Activated CD4-positive, CD25-positive, alpha-beta regulatory T cell treated with anti-CD3 and anti-CD28 coated beads, Interleukin-2, amount 50 U/mL, for 72 hours (primary cell): Measurements from ENCODE around the gene GNA15.
A peak's percentile ranks its signal among the peaks of the same experiment; 100 is the strongest.
"Not testable (repeated sequence)": the region's sequence is repeated elsewhere in the genome, so short reads cannot be mapped to it uniquely, and the experiment has no call there.

Experiments
- DNase-seq: peaks from one replicate; pipeline ENCODE4 v3.0.0; 2021

Gene GNA15

DNA sequence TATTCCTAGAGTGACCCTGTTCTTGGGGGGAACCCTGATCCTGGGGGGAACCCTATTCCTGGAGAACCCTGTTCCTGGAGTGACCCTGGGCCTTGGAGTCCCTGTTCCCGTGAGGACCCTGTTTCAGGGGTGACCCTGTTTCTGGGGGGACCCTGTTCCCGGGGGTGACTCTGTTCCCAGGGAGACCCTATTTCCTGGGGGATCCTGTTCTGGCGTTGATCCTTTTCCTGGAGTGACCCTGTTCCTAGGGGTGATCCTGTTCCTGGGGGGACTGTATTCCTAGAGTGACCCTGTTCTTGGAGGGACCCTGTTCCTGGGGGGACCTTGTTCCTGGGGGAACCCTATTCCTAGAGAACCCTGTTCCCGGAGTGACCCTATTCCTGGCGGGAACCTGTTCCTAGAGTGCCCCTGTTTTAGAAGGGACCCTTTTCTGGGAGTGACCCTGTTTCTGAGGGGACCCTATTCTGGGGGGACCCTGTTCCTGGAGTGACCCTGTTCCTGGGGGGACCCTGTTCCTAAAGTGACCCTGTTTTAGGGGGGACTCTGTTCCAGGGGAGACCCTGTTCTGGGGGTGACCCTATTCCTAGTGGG lies 15.0 kb downstream of the GNA15 start:
- DNase-seq = no peak

DNA sequence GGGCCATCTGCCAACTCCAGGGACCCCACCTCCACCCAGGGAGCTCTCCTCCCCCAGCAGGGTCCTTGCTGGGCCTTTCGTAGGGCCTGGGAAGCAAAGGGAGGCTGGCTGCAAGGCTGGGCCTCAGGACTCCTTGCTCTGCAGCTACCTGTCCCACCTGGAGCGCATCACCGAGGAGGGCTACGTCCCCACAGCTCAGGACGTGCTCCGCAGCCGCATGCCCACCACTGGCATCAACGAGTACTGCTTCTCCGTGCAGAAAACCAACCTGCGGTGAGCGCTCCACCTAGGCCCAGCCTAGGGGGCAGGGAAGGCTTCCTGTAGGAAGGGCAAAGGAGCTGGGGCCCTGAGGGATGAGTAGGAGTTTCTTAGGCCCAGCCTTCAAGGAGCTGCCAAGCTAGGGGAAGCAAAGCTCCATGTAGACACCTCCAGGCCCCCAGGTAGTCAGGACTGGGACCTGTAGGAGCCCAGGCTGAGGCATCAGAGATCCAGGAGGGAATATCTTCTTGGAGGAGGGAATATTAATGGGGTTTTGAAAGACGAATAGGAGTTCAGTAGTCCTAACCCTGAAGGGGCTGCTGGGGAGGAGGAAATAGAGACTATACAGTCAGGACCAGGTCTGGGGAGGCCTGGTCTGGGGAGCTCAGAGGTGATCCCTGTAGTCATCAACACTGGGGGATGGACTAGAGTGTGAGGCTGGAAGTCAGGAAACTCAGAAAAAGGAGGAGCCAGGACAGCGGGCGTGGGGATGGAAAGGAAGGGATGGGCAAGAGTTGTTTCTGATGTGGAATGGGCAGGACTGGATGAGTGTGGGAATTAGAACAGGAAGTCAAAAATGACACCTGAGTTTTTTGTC lies 16.0 kb downstream of the GNA15 start:
- DNase-seq = no peak

DNA sequence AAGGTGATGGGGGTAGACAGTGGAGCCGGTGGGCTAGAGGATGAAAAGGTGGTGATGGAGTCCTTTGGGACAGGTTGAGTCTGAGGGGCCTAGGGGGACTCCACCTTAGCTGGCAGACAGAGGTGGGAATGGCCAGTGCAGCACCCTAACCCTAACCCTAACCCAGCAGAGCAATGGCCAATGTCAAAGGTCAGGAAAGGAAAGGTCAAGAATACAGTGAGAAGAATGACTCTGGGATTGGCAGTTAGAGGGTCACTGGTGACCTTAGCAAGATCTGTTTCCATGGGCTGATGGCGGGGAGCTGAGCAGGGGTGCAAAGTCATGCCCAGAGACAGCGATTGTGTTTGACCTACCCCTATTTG lies 16.6 kb downstream of the GNA15 start:
- no peak for DNase-seq

DNA sequence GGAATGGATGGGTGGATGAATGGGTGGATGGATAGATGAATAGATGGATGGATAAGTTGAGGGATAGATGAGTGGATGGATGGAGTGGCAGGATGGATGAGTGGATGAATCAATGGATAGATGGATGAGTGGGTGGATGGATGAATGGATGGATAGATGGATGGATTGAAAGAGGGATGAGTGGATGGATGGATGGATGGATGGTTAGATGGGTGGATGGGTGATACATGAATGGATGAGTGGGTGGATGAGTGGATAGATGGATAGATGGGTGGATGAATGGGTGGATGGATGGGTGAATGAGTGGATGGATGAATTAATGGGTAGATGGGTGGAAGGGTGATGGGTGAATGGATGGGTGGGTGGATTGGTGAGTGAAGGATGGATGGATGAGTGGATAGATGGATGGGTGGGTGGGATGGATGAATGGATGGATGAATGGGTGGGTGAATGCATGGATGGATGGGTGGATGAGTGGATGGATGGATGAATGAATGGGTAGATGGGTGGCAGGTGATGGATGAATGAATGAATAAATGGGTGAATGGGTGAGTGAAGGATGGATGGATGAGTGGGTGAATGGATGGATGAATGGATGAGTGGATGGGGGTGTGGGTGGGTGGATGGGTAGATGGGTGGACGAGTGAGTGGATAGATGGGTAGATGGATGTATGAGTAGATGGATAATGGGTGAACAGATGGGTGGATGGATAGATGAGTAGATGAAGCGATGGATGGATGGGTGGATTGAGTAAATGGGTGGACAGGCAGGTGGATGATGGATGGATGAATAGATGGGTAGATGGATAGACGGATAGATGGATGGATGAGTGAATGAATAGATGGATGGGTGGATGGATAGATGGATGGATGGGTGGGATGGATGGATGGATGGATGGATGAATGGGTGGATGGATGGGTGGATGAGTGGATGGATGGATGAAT lies 17.7 kb downstream of the GNA15 start:
- DNase-seq = no peak

DNA sequence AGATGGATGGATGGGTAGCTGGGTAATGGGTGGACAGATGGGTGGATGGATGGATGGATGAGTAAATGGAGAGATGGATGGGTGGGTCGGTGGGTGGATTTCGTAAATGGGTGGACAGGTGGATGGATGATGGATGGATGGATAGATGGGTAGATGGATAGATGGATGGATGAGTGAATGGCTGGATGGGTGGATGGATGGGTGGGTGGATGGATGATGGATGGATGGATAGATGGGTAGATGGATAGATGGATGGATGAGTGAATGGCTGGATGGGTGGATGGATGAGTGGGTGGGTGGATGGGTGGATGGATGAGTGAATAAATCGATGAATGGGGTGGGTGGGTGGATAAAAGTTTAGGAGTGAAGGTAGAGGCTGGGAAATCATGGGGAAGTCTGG lies 18.6 kb downstream of the GNA15 start:
- DNase-seq = not testable (repeated sequence)

DNA sequence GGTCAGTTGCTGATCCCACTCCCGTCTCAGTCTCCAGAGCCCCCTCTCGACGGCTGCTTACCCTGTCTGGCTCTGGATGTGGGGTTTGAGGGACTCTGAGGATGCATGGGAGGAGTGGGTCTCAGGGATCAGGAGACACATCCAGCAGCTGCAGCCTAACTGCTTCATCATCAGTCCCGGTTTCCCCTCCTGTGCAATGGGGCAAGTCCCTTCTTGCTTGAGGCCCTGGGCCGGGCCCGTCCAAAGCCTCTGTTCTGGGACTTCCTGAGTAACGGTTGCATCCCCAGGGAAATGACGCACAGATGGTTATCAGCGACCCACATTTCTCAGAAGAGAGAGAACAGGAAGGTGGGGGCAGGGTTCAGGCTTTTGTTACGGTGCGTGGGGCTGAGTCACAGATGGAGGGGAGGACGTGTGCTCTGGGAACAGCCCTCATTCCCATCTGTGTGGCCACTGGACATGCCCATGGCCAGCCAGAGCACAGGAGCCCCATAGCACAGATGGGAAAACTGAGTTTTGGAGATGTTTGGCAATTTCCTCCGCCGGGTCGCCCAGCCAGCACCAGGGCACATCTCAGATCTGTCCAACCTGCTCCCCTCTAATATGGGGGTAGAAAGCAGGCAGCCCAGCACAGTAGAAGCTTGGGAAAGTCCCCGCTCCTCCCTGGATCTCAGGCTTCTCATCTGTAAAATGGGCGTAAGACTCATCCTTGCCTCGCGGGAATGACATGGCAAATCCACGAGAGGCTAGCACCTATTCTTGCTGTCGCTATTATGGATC lies 19.3 kb downstream of the GNA15 start:
- peak; percentile 59 for DNase-seq

DNA sequence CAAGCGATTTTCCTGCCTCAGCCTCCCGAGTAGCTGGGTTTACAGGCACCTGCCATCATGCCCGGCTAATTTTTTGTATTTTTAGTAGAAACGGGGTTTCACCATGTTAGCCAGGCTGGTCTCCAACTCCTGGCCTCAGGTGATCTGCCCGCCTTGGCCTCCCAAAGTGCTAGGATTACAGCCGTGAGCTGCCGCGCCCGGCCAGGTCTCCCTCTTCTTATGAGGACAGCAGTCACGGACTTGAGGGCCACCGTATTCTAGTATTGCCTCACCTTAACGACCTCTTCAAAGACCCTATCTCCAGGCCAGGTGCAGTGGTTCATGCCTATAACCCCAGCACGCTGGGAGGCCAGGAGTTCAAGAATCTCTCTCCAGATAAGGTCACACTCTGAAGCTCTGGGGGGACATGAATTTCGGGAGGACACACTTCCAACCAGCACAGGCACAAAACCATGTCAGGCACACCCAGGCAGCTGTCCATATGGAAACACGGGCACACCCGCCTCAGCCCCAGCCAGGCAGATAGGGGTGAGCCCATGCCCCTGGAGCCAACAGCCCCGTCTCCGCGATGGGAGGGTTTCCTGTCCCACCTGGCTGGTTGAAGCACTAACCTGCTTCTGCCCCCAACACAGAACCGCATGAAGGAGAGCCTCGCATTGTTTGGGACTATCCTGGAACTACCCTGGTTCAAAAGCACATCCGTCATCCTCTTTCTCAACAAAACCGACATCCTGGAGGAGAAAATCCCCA lies 21.4 kb downstream of the GNA15 start:
- DNase-seq = no peak

DNA sequence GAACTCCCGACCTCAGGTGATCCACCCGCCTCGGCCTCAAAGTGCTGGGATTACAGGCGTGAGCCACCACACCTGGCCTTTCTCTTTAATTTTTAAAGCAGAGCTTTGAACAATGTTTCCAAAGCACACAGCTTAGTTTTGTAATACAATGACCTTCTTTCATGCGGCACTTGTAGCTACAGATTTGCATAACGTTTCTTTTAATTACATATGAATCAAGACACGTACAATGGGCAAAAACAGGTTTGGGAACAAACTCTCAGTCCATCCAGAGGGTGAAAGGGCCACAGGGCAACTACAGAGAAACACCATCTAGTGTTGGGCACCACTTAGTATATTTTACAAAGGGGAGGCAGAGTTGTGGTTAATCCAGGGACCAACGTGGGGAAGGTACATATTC lies 23.7 kb downstream of the GNA15 start:
- DNase-seq = no peak

DNA sequence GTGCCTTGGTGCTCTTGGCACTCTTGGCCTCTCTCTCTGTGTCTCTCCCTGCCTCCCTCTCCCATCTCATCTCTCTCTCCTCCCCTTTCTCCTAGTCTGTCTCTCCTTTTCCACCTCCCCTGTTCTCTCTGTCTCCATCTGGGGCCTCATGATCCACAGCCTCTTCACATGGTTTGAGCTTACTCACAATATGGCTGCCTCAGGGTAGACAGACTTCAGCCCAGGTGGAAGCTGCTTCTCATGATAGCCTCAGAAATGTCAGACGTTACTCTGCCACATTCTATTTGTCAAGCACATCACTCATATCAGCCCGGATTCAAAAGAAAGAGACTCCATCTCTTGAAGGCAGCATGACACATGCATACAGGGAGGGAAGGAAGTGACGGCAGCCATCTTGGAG lies 24.4 kb downstream of the GNA15 start:
- no peak for DNase-seq

DNA sequence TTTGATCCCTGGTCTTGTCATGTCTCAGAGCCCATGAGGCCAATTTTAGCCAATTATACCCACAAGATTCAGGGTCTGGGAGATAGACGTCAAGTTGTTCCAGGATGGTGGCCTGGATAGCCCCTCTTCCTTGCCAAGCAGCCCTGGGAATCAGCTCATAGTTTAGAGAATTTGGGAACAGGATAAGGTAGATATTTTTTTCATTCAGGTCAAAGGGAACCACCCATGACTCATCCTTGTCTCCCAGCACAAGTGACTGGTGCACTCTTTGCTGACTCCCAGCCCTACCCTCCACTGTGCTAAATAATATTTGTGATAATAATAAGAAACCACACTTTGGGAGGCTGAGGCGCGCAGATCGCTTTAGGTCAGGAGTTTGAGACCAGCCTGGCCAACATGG lies 25.6 kb downstream of the GNA15 start:
- no peak for DNase-seq

DNA sequence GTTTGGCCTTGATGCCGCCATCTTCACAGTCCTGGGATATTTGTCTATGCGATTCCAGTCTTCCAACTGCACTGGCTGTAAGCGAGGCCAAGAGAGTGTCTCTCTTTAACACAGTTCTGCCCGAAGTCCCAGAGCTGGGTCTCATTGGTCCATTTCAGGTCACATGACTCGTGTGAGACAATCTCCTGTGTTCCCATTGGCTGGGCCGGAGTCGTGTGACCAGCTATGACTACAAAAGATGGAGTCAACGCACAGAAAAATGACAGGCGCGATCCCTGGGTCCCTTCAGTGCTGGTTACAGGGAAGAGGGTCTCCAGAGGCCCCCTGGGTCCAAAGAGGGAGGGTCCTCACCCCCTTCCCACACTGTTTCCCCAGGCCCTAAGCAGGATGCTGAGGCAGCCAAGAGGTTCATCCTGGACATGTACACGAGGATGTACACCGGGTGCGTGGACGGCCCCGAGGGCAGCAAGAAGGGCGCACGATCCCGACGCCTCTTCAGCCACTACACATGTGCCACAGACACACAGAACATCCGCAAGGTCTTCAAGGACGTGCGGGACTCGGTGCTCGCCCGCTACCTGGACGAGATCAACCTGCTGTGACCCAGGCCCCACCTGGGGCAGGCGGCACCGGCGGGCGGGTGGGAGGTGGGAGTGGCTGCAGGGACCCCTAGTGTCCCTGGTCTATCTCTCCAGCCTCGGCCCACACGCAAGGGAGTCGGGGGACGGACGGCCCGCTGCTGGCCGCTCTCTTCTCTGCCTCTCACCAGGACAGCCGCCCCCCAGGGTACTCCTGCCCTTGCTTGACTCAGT lies 26.8 kb downstream of the GNA15 start:
- peak; percentile 59 for DNase-seq

DNA sequence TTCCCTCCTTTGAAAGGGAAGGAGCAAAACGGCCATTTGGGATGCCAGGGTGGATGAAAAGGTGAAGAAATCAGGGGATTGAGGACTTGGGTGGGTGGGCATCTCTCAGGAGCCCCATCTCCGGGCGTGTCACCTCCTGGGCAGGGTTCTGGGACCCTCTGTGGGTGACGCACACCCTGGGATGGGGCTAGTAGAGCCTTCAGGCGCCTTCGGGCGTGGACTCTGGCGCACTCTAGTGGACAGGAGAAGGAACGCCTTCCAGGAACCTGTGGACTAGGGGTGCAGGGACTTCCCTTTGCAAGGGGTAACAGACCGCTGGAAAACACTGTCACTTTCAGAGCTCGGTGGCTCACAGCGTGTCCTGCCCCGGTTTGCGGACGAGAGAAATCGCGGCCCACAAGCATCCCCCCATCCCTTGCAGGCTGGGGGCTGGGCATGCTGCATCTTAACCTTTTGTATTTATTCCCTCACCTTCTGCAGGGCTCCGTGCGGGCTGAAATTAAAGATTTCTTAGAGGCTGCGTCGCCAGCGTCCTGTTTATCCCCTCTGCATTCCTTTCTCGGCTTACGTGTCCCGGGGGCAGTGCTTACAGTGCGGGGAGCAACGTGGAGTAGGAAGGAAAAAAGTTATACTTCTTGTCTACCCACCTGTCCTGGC lies 27.5 kb downstream of the GNA15 start:
- peak; percentile 72 for DNase-seq

DNA sequence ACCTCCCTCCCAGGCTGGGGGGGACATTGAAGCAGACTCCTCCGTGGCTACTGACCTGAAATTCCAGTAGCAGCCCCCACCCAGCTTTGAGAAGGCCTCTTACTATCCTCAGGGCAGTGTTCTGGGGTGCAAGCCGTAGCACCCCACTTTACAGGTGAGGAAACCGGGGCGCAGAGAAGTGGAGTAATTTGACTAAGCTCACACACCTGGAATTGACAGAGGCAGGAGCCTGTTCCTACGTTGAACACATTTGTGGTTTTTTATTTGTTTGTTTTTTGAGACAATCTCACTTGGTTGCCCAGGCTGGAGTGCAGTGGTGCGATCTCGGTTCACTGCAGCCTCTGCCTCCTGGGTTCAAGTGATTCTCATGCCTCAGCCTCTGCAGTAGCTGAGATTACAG lies 28.1 kb downstream of the GNA15 start:
- no peak for DNase-seq

DNA sequence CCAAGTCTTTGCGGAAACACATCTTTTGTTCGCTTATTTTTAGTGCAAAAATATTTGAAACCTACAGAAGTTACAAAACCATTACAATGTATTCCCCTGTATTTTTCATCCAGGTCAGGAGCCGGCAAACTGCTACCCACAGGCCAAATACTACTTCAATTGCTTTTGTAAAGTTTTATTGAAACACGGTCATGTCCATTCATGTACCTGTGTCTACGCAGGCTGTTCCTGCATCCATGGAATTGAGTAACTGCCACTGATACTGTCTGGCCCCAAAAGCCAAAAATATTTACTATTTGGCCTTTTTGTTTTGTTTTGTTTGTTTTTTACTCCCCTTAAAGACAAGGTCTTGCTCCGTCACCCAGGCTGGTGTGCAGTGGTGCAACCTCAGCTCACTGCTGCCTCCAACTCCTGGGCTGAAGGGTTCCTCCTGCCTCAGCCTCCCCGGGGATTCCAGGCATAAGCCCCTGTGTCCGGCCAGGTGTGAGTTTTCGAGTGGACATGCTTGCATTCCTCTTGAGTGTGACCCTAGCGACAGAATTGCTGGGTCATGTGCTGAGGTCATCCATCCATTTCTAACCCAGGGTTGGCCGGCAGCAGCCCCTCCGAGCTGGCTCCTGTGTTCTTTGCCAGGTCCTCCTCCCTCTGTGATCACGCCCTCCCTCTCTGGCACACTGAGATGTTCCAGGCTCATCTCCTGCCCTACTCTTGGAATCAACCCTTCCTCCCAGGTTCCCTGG lies 31.9 kb downstream of the GNA15 start:
- DNase-seq = no peak

DNA sequence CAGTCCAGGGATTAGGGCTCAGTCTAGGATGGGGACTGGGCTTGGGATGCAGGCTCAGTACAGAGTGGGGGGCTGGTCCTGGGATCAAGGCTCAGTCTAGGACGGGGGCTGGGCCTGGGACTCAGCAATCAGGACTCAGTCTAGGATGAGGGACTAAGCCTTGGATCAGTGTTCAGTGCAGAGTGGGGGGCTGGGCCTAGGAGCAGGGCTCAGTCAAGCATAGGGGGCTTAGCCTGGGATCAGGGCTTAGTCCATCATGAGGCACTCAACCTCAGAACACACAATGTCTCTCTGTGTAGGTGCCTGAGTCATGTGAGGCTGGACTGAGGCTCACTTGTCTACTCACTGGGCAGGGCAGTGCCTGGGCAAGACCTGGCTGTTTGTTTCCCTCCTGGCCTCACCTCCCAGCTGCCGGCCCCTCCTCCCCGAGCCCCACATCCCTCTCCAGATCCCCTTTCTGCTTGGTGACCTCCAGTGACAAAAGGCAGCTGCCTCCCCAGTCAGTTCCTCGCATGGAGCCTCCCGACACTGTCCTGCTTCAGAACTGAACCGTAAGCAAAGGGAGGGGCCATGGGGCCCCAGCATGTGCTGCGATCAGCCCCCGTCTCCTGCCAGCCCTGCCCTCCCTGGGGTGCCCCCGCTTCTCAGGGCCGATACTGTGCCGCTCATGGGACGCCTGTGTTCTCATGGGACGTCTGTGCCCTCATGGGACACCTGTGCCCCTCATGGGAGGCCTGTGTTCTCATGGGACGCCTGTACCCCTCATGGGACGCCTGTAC lies 36.2 kb downstream of the GNA15 start:
- DNase-seq = no peak

DNA sequence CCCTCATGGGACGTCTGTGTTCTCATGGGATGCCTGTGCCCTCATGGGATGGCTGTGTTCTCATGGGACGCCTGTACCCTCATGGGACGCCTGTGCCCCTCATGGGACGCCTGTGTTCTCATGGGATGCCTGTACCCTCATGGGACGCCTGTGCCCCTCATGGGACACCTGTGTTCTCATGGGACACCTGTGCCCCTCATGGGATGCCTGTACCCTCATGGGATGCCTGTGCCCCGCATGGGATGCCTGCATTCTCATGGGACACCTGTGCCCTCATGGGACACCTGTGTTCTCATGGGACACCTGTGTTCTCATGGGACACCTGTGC lies 36.8 kb downstream of the GNA15 start:
- DNase-seq = not testable (repeated sequence)

DNA sequence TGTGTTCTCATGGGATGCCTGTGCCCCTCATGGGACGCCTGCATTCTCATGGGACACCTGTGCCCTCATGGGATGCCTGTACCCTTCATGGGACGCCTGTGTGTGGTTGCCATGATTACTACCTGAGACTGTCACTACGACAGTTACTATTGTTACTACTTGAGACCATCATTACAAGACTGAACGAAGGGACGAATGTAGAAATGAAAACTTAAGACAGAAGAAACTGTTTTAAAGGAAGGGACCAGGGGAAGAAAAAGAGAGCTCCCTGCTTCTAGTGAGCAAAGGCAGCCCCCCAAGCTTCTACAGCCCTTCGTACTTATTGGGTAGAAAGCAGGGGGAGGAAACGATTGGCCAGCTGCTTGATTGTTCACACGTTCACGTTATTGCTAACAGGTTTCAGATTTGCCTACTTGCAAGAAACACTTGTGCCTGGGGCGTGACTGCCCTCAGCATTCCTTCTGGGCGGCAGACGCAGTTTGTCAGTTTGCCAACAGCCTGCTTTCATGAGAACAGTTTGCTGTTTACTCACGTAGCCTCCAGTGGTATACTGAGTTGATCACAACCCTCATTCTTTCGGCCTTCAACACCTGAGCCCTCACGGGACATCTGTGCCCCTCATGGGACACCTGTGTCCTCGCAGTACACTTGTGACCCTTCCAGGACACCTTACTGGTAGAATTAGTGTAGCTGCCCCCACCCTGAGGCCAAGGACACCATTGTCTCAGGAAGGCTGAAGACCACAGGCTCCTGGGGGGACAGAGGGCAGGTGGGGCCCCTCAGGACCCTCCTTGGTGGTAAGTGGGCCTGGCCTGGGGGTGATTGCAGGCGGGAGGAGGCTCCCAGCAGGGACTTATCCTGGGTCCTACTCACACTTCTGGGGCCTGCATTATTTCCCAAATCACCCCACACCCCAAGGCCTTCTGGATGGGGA lies 40.2 kb downstream of the GNA15 start:
- no peak for DNase-seq
